Testis (tissue), 3 donors: ENCODE measurements around the gene MSRB3. TPM values are rescaled to one million over a fixed set of nuclear protein-coding genes. Genes with fewer than 3 reads are reported as not detected.

Experiments used
- DNase-seq: peaks from one replicate; pipeline ENCODE4 v3.0.0-alpha.2; 2019
- H3K27ac ChIP-seq, 2 donors: fragments of 200-600 bp; sonication (generic); one replicate each; pipeline ENCODE4 v1.5.1; 2019
- H3K27me3 ChIP-seq: fragments of 200-600 bp; sonication (generic); one replicate; pipeline ENCODE4 v1.5.1; 2019
- H3K36me3 ChIP-seq: fragments of 200-600 bp; sonication (generic); one replicate; pipeline ENCODE4 v1.5.1; 2017; ENCODE audit warnings: low read depth; ENCODE audit errors: missing control alignments
- H3K4me1 ChIP-seq: fragments of 200-600 bp; sonication (generic); one replicate; pipeline ENCODE4 v1.5.1; 2019
- H3K4me3 ChIP-seq, 2 donors: fragments of 200-600 bp; sonication (generic); one replicate each; pipeline ENCODE4 v1.5.1; 2017 to 2019
- H3K9me3 ChIP-seq: fragments of 200-600 bp; sonication (generic); one replicate; pipeline ENCODE4 v1.5.1; 2017
- CTCF ChIP-seq, 3 experiments: fragments of 450-650 bp in 2 of 3; fragments of 200-600 bp in 1 of 3; sonication (generic) in 1 of 3; IDR thresholded peaks; one replicate each; pipeline ENCODE4 v1.5.1; 2016 to 2019; ENCODE audit warnings: antibody characterized with exemption in 3 of 3, mild to moderate bottlenecking in 2 of 3, moderate library complexity in 1 of 3
- POLR2A ChIP-seq: fragments of 450-650 bp; IDR thresholded peaks from one replicate; pipeline ENCODE4 v1.6.1; 2017; ENCODE audit warnings: antibody characterized with exemption, mild to moderate bottlenecking, moderate library complexity
- WGBS, 2 donors: methylation state at CpG; one replicate each; pipeline ENCODE4 v1.1.5; 2018; 5-methylcytosine and 5-hydroxymethylcytosine counted together
- intact Hi-C: fragments of 100-400 bp; cut with DNase I; formaldehyde crosslinking; loops from one replicate; pipeline ENCODE4 v1.15.1; 2023; ENCODE audit warnings: low total_unique reads
- polyA plus RNA-seq: library from polyadenylated mRNA; stranded (reverse); fragments of 350-450 nt; fragmentation: Illumina TruSeq; extraction: RNeasy Lipid Tissue Mini Kit (QIAGEN cat#74804); gene quantifications from one replicate; pipeline ENCODE4 v1.2.3, GENCODE V29; 2014; ENCODE audit warnings: low read depth, low replicate concordance; ENCODE audit not compliant: insufficient read depth
- total RNA-seq, 2 donors: library from RNA; depleted of rRNA; stranded (reverse); fragments of >200 nt; gene quantifications; one replicate each; pipeline ENCODE4 v1.2.3, GENCODE V29; 2016

MSRB3 gene
- total and polyA plus RNA-seq, 3 donors from 2014 or later = 15.1 to 20.0 (median 17.2) TPM

- intact Hi-C loops = no loop called here
- H3K4me1 ChIP-seq = no peaks in the 10 kb centered on the region
- H3K9me3 ChIP-seq = no peaks in the 10 kb centered on the region
- H3K4me3 ChIP-seq = no peak overlapping the region
- 50 to 57% methylated on average over 3 of the region's 3 CpGs for WGBS, 2 donors
- no peak for TF ChIP-seq POLR2A
- TF ChIP-seq CTCF (IDR thresholded peaks at IDR 0.05) = peak in 2 of 3 experiments; percentile 11 to 14
- no peak overlapping the region for H3K27ac ChIP-seq
- H3K27me3 ChIP-seq = no peaks in the 10 kb centered on the region
- no peak for DNase-seq
- no peaks in the 10 kb centered on the region for H3K36me3 ChIP-seq
Observed at GRCh38 chr12:65300679-65301349, 22.3 kb downstream of the MSRB3 start.

- intact Hi-C loops = no loop called here
- H3K27me3 ChIP-seq = no peaks in the 10 kb centered on the region
- H3K9me3 ChIP-seq = no peaks in the 10 kb centered on the region
- no peak for DNase-seq
- 74 to 78% methylated on average over 3 of the region's 3 CpGs for WGBS, 2 donors
- H3K27ac ChIP-seq = no peak overlapping the region
- no peak for TF ChIP-seq POLR2A
- no peak for TF ChIP-seq CTCF (IDR thresholded peaks at IDR 0.05)
- H3K36me3 ChIP-seq = no peaks in the 10 kb centered on the region
- no peak overlapping the region for H3K4me3 ChIP-seq
- H3K4me1 ChIP-seq = peaks cover under 1% of the 10 kb centered on the region
Observed at GRCh38 chr12:65302891-65303290, 24.4 kb downstream of the MSRB3 start.

- no peak overlapping the region for H3K27ac ChIP-seq
- H3K27me3 ChIP-seq = peaks cover 6% of the 10 kb centered on the region
- peaks cover 5% of the 10 kb centered on the region for H3K4me1 ChIP-seq
- H3K4me3 ChIP-seq = no peak overlapping the region
- 94 to 97% methylated on average over 2 of the region's 2 CpGs for WGBS, 2 donors
- no peaks in the 10 kb centered on the region for H3K9me3 ChIP-seq
- H3K36me3 ChIP-seq = no peaks in the 10 kb centered on the region
- no peak for DNase-seq
- intact Hi-C loops = no loop called here
- no peak for TF ChIP-seq POLR2A
- no peak for TF ChIP-seq CTCF (IDR thresholded peaks at IDR 0.05)
Observed at GRCh38 chr12:65305346-65305950, 27.0 kb downstream of the MSRB3 start.

- Histone ChIP-seq H3K27me3 (peaks cover 6% of the 10 kb centered on the region), H3K4me3 (no peak overlapping the region), H3K36me3 (no peaks in the 10 kb centered on the region), H3K4me1 (peaks cover 5% of the 10 kb centered on the region), H3K27ac (no peak overlapping the region), H3K9me3 (no peaks in the 10 kb centered on the region)
- no peak for DNase-seq
- TF ChIP-seq POLR2A (no peak), CTCF (IDR thresholded peaks at IDR 0.05) (peak in 1 of 3 experiments; percentile 22)
- WGBS, 2 donors = 64 to 71% methylated on average over 6 of the region's 6 CpGs
- intact Hi-C loops = no loop called here
Observed at GRCh38 chr12:65306366-65307168, 28.1 kb downstream of the MSRB3 start.
